Panc1 (cell line): ENCODE results near the gene PCED1A.

ENCODE experiments used
- POLR2AphosphoS5 ChIP-seq: IDR thresholded peaks from 2 replicates; pipeline ENCODE4 v1.6.1; 2012; ENCODE audit warnings: mild to moderate bottlenecking, low read depth, low read length, moderate library complexity
- REST ChIP-seq, 2 experiments: IDR thresholded peaks; 2 replicates each; pipeline ENCODE4 v1.6.1; 2011 to 2012; ENCODE audit warnings: low read depth in 2 of 2, control low read depth in 1 of 2, low read length in 1 of 2, mild to moderate bottlenecking in 1 of 2, moderate library complexity in 1 of 2; ENCODE audit not compliant: insufficient read depth in 1 of 2
- TF ChIP-seq, protein P1 (sequence below): fragments of 450-650 bp; IDR thresholded peaks from 2 replicates; pipeline ENCODE4 v1.5.1; 2017; ENCODE audit warnings: mild to moderate bottlenecking

- TF ChIP-seq POLR2AphosphoS5 (0 out of 2 replicates have a peak, but pooled peaks have one; percentile 18), REST (IDR thresholded peaks at IDR 0.05; ENCODE audit: insufficient read depth in 1 of 2, low read depth in 2 of 2, low read length in 1 of 2) (no peak)
- TF ChIP-seq, protein P1, sequence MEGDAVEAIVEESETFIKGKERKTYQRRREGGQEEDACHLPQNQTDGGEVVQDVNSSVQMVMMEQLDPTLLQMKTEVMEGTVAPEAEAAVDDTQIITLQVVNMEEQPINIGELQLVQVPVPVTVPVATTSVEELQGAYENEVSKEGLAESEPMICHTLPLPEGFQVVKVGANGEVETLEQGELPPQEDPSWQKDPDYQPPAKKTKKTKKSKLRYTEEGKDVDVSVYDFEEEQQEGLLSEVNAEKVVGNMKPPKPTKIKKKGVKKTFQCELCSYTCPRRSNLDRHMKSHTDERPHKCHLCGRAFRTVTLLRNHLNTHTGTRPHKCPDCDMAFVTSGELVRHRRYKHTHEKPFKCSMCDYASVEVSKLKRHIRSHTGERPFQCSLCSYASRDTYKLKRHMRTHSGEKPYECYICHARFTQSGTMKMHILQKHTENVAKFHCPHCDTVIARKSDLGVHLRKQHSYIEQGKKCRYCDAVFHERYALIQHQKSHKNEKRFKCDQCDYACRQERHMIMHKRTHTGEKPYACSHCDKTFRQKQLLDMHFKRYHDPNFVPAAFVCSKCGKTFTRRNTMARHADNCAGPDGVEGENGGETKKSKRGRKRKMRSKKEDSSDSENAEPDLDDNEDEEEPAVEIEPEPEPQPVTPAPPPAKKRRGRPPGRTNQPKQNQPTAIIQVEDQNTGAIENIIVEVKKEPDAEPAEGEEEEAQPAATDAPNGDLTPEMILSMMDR = no peak
Measured at GRCh38 chr20:2836035-2836434, 4.4 kb downstream of the PCED1A start.
